Caco-2 (cell line): Measurements from ENCODE around the gene MAP3K9. TPM values are rescaled to one million over a fixed set of nuclear protein-coding genes. Genes with fewer than 3 reads are reported as not detected.

Experiments
- BruUV-seq: library from RNA; stranded (reverse); fragments of 400-500 nt; replicated peaks from 2 replicates; lab custom pipeline; 2021; lab: Mats Ljungman, UMichigan
- CTCF ChIA-PET: fragments of 300-600 bp; sonication (Branson Sonifier 250); formaldehyde crosslinking; loops from one replicate; lab custom pipeline; 2022; ENCODE audit warnings: antibody characterized with exemption; lab: Charles Lee
- POLR2A ChIA-PET: fragments of 300-600 bp; sonication (Branson Sonifier 250); formaldehyde crosslinking; loops from one replicate; lab custom pipeline; 2022; ENCODE audit warnings: antibody characterized with exemption; lab: Charles Lee
- DNase-seq, 2 experiments: peaks; one replicate each; pipeline versions ENCODE4 v3.0.0 to v3.0.0-alpha.2; 2020 to 2022
- H3K27me3 ChIP-seq: replicated peaks from 2 replicates; pipeline ENCODE4 v1.6.0; 2011; ENCODE audit warnings: low read length; ENCODE audit not compliant: control insufficient read depth, insufficient read depth
- H3K36me3 ChIP-seq: 2 replicates; pipeline ENCODE4 v1.5.1; 2011; ENCODE audit warnings: low read length; ENCODE audit not compliant: control insufficient read depth, insufficient read depth
- H3K4me1 ChIP-seq: fragments of 250-450 bp; sonication (Bioruptor Pico); 2 replicates; pipeline ENCODE4 v1.5.1; 2020; ENCODE audit warnings: mild to moderate bottlenecking
- H3K4me3 ChIP-seq: 2 replicates; pipeline ENCODE4 v1.5.1; 2011; ENCODE audit warnings: low read depth, mild to moderate bottlenecking, control low read depth, low read length
- H3K9me3 ChIP-seq: fragments of 250-450 bp; sonication (Bioruptor Pico); 2 replicates; pipeline ENCODE4 v1.5.1; 2020; ENCODE audit warnings: mild to moderate bottlenecking, moderate library complexity
- H3K27ac Mint-ChIP-seq: one replicate; pipeline ENCODE4 v1.8.0; 2022; ENCODE audit warnings: mixed read lengths; ENCODE audit not compliant: unreplicated experiment
- H3K27me3 Mint-ChIP-seq: one replicate; pipeline ENCODE4 v1.8.0; 2022; ENCODE audit warnings: mixed read lengths; ENCODE audit not compliant: insufficient read depth, unreplicated experiment
- H3K36me3 Mint-ChIP-seq: one replicate; pipeline ENCODE4 v1.8.0; 2022; ENCODE audit warnings: mild to moderate bottlenecking, mixed read lengths; ENCODE audit not compliant: insufficient read depth, unreplicated experiment
- H3K4me1 Mint-ChIP-seq: one replicate; pipeline ENCODE4 v1.8.0; 2022; ENCODE audit warnings: low read depth, mixed read lengths; ENCODE audit not compliant: unreplicated experiment
- H3K4me3 Mint-ChIP-seq: one replicate; pipeline ENCODE4 v1.8.0; 2022; ENCODE audit warnings: mild to moderate bottlenecking, moderate library complexity, mixed read lengths; ENCODE audit not compliant: unreplicated experiment
- H3K9me3 Mint-ChIP-seq: one replicate; pipeline ENCODE4 v1.8.0; 2022; ENCODE audit warnings: mixed read lengths; ENCODE audit not compliant: unreplicated experiment
- intact Hi-C: fragments of 100-400 bp; cut with micrococcal nuclease; formaldehyde crosslinking; loops from one replicate; pipeline ENCODE4 v1.10.0; 2022; ENCODE audit not compliant: unreplicated experiment
- total RNA-seq: library from RNA; stranded (reverse); gene quantifications from 2 replicates; pipeline ENCODE4 v1.2.3, GENCODE V29; 2022
- TF ChIP-seq, protein P1 (sequence below), 2 experiments: fragments of 200-600 bp in 1 of 2; IDR thresholded peaks; 1 replicate in 1 of 2; 2 replicates in 1 of 2; pipeline versions ENCODE4 v1.5.1 to v1.8.0; 2011 to 2022; ENCODE audit warnings: antibody characterized with exemption in 1 of 2, control low read depth in 1 of 2, inconsistent platforms in 1 of 2, low read depth in 1 of 2, low read length in 1 of 2, mild to moderate bottlenecking in 1 of 2, moderate library complexity in 1 of 2; ENCODE audit not compliant: insufficient read depth in 1 of 2, severe bottlenecking in 1 of 2, unreplicated experiment in 1 of 2

The MAP3K9 gene
- total RNA-seq, 1 experiment from 2014 or later = 19.5 TPM

DNA sequence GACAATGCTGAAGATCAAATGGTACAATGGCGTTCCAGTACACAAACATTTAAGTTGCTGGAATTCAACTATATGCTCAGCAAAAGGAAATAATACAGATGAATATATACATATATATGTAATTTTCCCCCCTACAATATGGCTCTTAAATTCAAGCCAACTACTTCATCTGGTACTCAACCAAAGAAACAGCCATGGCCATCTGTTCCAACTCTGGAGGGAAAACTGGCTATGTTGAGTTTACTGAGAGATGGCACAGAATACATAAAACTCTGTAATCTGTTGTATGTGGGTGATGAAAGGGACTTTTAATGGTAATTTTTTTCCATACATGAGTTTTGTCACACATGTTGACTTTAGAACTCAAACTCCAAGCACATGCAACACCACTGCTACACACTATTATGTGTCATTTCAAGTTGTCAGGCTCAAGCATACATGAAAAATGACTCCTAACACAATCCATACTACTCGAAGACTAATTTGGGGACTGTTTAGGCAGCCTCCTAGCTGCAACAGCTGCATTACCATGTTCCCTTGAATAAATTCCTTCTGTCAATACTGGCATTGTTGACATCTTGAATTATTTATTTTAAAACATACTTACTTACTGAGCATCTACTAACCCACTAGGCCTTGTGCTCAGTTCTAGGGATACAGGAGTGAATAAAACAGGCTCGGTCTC, 38.2 kb upstream of the MAP3K9 start:
- H3K27ac Mint-ChIP-seq = no peak overlapping the region
- Histone ChIP-seq H3K4me1 (0 out of 2 replicates have a peak, but pooled peaks cover 5% of the 10 kb centered on the region), H3K4me3 (no peak overlapping the region), H3K9me3 (no peaks in the 10 kb centered on the region), H3K36me3 (no peaks in the 10 kb centered on the region), H3K27me3 (no peaks in the 10 kb centered on the region)
- H3K4me1 Mint-ChIP-seq = peaks cover 14% of the 10 kb centered on the region
- POLR2A ChIA-PET = no interaction called here
- H3K4me3 Mint-ChIP-seq = no peak overlapping the region
- BruUV-seq = no TSS peak
- DNase-seq = no peak
- H3K27me3 Mint-ChIP-seq = peaks cover 2% of the 10 kb centered on the region
- CTCF ChIA-PET = interaction anchor here (0.6 kb wide), 1 partner anchor 21 kb away, joined by 3 read pairs; no protein-coding TSS in a partner anchor
- H3K9me3 Mint-ChIP-seq = no peaks in the 10 kb centered on the region
- H3K36me3 Mint-ChIP-seq = no peaks in the 10 kb centered on the region
- TF ChIP-seq, protein P1, sequence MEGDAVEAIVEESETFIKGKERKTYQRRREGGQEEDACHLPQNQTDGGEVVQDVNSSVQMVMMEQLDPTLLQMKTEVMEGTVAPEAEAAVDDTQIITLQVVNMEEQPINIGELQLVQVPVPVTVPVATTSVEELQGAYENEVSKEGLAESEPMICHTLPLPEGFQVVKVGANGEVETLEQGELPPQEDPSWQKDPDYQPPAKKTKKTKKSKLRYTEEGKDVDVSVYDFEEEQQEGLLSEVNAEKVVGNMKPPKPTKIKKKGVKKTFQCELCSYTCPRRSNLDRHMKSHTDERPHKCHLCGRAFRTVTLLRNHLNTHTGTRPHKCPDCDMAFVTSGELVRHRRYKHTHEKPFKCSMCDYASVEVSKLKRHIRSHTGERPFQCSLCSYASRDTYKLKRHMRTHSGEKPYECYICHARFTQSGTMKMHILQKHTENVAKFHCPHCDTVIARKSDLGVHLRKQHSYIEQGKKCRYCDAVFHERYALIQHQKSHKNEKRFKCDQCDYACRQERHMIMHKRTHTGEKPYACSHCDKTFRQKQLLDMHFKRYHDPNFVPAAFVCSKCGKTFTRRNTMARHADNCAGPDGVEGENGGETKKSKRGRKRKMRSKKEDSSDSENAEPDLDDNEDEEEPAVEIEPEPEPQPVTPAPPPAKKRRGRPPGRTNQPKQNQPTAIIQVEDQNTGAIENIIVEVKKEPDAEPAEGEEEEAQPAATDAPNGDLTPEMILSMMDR (IDR thresholded peaks at IDR 0.05; ENCODE audit: insufficient read depth in 1 of 2, low read depth in 1 of 2, low read length in 1 of 2, severe bottlenecking in 1 of 2, unreplicated experiment in 1 of 2) = no peak
- intact Hi-C loops = no loop called here

DNA sequence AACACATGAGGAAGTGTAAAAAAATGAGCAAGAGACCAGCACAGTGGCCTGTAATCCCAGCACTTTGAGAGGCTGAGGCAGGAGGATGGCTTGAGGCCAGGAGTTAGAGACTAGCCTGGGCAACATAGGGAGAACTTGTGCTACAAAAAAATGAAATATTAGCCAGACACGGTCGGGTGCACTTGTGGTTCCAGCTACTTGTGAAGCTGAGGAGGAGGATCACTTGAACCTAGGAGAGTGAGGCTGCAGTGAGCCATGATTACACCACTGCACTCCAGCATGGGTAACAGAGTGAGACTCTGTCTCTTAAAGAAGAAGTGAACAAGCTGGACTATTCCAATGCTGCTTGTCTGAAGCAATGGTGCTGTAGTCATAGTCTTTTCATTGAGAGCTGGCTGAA, 36.3 kb upstream of the MAP3K9 start:
- H3K27ac Mint-ChIP-seq = no peak overlapping the region
- Histone ChIP-seq H3K27me3 (no peaks in the 10 kb centered on the region), H3K36me3 (no peaks in the 10 kb centered on the region), H3K4me1 (0 out of 2 replicates have a peak, but pooled peaks cover 6% of the 10 kb centered on the region), H3K9me3 (no peaks in the 10 kb centered on the region), H3K4me3 (no peak overlapping the region)
- intact Hi-C loops = no loop called here
- peaks cover 2% of the 10 kb centered on the region for H3K27me3 Mint-ChIP-seq
- ChIA-PET POLR2A (no interaction called here), CTCF (no interaction called here)
- H3K36me3 Mint-ChIP-seq = no peaks in the 10 kb centered on the region
- H3K4me1 Mint-ChIP-seq = peaks cover 15% of the 10 kb centered on the region
- BruUV-seq = no TSS peak
- TF ChIP-seq, protein P1 (IDR thresholded peaks at IDR 0.05; ENCODE audit: insufficient read depth in 1 of 2, low read depth in 1 of 2, low read length in 1 of 2, severe bottlenecking in 1 of 2, unreplicated experiment in 1 of 2) = no peak
- no peak overlapping the region for H3K4me3 Mint-ChIP-seq
- H3K9me3 Mint-ChIP-seq = no peaks in the 10 kb centered on the region
- no peak for DNase-seq

DNA sequence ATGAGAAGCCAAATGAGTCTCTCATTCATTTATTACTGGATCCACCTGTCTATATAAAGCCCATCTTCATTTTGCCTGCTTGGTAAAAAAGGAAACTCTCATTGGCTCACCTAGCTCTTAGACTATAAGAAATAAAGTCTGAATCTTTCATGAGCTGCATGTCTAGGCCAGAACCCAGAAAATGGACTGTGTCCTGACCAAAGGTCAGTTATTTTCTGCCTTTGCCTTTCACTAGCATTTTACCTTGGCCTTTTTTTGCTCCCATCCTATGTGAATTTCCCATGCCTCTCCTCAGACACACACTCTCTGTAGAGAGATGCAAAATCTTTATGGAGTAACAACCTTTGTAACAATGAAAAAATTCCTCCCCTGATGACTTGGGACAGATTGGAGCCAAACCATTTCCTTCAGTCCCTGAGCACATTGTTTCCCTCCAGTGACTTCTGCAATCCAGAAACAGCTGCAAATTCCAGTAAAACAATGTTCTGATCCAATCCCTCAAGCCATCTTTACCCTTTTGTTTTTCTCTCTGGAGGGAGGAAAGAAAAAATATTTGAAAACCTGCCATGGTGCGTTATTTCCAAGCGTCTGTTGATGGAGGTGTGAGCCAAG, 33.6 kb upstream of the MAP3K9 start:
- H3K4me3 Mint-ChIP-seq = no peak overlapping the region
- DNase-seq = no peak
- ChIA-PET POLR2A (no interaction called here), CTCF (no interaction called here)
- peaks cover 10% of the 10 kb centered on the region for H3K4me1 ChIP-seq
- no peaks in the 10 kb centered on the region for H3K36me3 Mint-ChIP-seq
- H3K27ac Mint-ChIP-seq = no peak overlapping the region
- no TSS peak for BruUV-seq
- no peaks in the 10 kb centered on the region for H3K9me3 ChIP-seq
- intact Hi-C loops = no loop called here
- H3K4me3 ChIP-seq = no peak overlapping the region
- TF ChIP-seq, protein P1 (IDR thresholded peaks at IDR 0.05; ENCODE audit: insufficient read depth in 1 of 2, low read depth in 1 of 2, low read length in 1 of 2, severe bottlenecking in 1 of 2, unreplicated experiment in 1 of 2) = no peak
- H3K4me1 Mint-ChIP-seq = peaks cover 19% of the 10 kb centered on the region
- no peaks in the 10 kb centered on the region for H3K9me3 Mint-ChIP-seq
- no peaks in the 10 kb centered on the region for H3K27me3 ChIP-seq
- H3K36me3 ChIP-seq = no peaks in the 10 kb centered on the region
- peaks cover 2% of the 10 kb centered on the region for H3K27me3 Mint-ChIP-seq
